K562 (cell line): ENCODE results near the gene PHKG1.

ENCODE experiments used
- EZH2 ChIP-seq: IDR thresholded peaks from 2 replicates; pipeline ENCODE4 v1.6.1; 2012; ENCODE audit warnings: low read depth, mild to moderate bottlenecking, inconsistent platforms, low read length, borderline replicate concordance
- GABPA ChIP-seq: fragments of 200-800 bp; sonication (Bioruptor generic); conservative IDR thresholded peaks from 2 replicates; pipeline ENCODE4 v1.6.1; 2016; ENCODE audit warnings: low read depth, missing genetic modification characterization, missing compliant biosample characterization
- HDAC2 ChIP-seq: fragments of 450-650 bp; IDR thresholded peaks from 2 replicates; pipeline ENCODE4 v1.6.1; 2016; ENCODE audit warnings: mild to moderate bottlenecking
- RBM39 ChIP-seq: fragments of 200-400 bp; formaldehyde crosslinking; optimal IDR thresholded peaks from 2 replicates; pipeline ENCODE3; 2018; ENCODE audit warnings: low read depth, low read length
- RUNX1 ChIP-seq: sonication (generic); IDR thresholded peaks from 2 replicates; pipeline ENCODE4 v1.6.1; 2016; ENCODE audit warnings: antibody characterized with exemption, low read depth
- ZBTB1 ChIP-seq: sonication (generic); formaldehyde crosslinking; IDR thresholded peaks from 2 replicates; pipeline ENCODE4 v1.8.1; 2023; ENCODE audit warnings: missing genetic modification reagents, low read depth, mild to moderate bottlenecking, borderline replicate concordance
- TF ChIP-seq, protein P1 (sequence below): sonication (generic); formaldehyde crosslinking; IDR thresholded peaks from 2 replicates; pipeline ENCODE4 v1.8.0; 2022; ENCODE audit warnings: mild to moderate bottlenecking, missing genetic modification reagents
- TF ChIP-seq, protein P2 (sequence below), 3 experiments: fragments of 200-800 bp in 1 of 3; sonication (Bioruptor generic) in 1 of 3; sonication (generic) in 1 of 3; formaldehyde crosslinking in 1 of 3; IDR thresholded peaks; 2 replicates each; pipeline versions ENCODE4 v1.6.1 to v1.8.0; 2016 to 2022; ENCODE audit warnings: mild to moderate bottlenecking in 2 of 3, missing compliant biosample characterization in 2 of 3, missing genetic modification characterization in 2 of 3, missing genetic modification reagents in 1 of 3
- TF ChIP-seq, protein P3 (sequence below): sonication (generic); formaldehyde crosslinking; IDR thresholded peaks from 2 replicates; pipeline ENCODE4 v1.8.1; 2023; ENCODE audit warnings: missing genetic modification reagents, mild to moderate bottlenecking, borderline replicate concordance
- TF ChIP-seq, protein P4 (sequence below), 3 experiments: IDR thresholded peaks in 2 of 3; conservative IDR thresholded peaks in 1 of 3; 2 replicates each; pipeline ENCODE4 v1.5.1; 2011 to 2012; ENCODE audit warnings: low read length in 3 of 3, mild to moderate bottlenecking in 3 of 3, control low read depth in 2 of 3, improper control_type of control experiment in 1 of 3, inconsistent platforms in 1 of 3, low read depth in 1 of 3, mixed read lengths in 1 of 3, moderate library complexity in 1 of 3; ENCODE audit not compliant: insufficient read depth in 2 of 3

DNA sequence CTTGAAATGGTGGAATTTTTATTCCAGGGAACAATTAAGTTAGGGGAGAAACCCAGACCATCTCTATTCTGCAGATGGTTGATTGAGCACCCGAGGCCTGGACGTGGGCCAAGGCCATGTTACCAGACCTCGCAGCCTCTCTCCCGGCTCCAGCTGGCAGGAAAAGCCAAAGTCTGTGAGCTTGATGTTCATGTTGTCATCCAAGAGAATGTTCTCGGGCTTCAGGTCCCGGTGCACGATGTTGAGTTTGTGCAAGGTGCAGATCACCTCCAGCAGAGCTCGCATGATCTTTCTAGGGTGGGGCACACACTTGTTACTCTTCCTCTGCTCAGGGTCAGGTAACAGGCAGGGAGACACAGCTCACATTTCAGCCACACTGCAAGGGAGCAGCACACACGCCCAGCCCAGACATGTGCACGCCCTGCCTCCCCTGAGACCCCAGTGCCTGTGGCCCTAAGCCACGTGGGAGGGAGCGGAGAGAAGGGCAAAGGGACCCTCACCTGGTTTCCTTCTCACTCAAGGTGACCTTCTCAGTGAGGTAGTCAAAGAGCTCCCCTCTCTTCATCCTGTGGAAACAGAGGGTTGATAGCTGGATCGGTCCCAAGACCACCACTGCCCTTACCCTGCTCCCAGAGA is 9.5 kb downstream of the PHKG1 start:
- TF ChIP-seq, protein P1, sequence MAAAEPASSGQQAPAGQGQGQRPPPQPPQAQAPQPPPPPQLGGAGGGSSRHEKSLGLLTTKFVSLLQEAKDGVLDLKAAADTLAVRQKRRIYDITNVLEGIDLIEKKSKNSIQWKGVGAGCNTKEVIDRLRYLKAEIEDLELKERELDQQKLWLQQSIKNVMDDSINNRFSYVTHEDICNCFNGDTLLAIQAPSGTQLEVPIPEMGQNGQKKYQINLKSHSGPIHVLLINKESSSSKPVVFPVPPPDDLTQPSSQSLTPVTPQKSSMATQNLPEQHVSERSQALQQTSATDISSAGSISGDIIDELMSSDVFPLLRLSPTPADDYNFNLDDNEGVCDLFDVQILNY (CRISPR knock-in tag): no peak
- no peak for TF ChIP-seq GABPA (tag)
- no peak for TF ChIP-seq HDAC2
- TF ChIP-seq RUNX1: no peak
- TF ChIP-seq ZBTB1: no peak
- TF ChIP-seq, protein P2, sequence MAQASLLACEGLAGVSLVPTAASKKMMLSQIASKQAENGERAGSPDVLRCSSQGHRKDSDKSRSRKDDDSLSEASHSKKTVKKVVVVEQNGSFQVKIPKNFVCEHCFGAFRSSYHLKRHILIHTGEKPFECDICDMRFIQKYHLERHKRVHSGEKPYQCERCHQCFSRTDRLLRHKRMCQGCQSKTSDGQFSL (CRISPR knock-in tag; IDR thresholded peaks at IDR 0.05): no peak
- TF ChIP-seq, protein P2 (tag; IDR thresholded peaks at IDR 0.05): no peak
- no peak for TF ChIP-seq EZH2
- TF ChIP-seq RBM39: no peak
- TF ChIP-seq, protein P3, sequence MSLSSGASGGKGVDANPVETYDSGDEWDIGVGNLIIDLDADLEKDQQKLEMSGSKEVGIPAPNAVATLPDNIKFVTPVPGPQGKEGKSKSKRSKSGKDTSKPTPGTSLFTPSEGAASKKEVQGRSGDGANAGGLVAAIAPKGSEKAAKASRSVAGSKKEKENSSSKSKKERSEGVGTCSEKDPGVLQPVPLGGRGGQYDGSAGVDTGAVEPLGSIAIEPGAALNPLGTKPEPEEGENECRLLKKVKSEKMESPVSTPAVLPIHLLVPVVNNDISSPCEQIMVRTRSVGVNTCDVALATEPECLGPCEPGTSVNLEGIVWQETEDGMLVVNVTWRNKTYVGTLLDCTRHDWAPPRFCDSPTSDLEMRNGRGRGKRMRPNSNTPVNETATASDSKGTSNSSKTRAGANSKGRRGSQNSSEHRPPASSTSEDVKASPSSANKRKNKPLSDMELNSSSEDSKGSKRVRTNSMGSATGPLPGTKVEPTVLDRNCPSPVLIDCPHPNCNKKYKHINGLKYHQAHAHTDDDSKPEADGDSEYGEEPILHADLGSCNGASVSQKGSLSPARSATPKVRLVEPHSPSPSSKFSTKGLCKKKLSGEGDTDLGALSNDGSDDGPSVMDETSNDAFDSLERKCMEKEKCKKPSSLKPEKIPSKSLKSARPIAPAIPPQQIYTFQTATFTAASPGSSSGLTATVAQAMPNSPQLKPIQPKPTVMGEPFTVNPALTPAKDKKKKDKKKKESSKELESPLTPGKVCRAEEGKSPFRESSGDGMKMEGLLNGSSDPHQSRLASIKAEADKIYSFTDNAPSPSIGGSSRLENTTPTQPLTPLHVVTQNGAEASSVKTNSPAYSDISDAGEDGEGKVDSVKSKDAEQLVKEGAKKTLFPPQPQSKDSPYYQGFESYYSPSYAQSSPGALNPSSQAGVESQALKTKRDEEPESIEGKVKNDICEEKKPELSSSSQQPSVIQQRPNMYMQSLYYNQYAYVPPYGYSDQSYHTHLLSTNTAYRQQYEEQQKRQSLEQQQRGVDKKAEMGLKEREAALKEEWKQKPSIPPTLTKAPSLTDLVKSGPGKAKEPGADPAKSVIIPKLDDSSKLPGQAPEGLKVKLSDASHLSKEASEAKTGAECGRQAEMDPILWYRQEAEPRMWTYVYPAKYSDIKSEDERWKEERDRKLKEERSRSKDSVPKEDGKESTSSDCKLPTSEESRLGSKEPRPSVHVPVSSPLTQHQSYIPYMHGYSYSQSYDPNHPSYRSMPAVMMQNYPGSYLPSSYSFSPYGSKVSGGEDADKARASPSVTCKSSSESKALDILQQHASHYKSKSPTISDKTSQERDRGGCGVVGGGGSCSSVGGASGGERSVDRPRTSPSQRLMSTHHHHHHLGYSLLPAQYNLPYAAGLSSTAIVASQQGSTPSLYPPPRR (CRISPR knock-in tag): no peak
- TF ChIP-seq, protein P4, sequence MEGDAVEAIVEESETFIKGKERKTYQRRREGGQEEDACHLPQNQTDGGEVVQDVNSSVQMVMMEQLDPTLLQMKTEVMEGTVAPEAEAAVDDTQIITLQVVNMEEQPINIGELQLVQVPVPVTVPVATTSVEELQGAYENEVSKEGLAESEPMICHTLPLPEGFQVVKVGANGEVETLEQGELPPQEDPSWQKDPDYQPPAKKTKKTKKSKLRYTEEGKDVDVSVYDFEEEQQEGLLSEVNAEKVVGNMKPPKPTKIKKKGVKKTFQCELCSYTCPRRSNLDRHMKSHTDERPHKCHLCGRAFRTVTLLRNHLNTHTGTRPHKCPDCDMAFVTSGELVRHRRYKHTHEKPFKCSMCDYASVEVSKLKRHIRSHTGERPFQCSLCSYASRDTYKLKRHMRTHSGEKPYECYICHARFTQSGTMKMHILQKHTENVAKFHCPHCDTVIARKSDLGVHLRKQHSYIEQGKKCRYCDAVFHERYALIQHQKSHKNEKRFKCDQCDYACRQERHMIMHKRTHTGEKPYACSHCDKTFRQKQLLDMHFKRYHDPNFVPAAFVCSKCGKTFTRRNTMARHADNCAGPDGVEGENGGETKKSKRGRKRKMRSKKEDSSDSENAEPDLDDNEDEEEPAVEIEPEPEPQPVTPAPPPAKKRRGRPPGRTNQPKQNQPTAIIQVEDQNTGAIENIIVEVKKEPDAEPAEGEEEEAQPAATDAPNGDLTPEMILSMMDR (IDR thresholded peaks at IDR 0.05 in 2 of 3, conservative IDR thresholded peaks at IDR 0.05 in 1 of 3; ENCODE audit: insufficient read depth in 2 of 3, low read depth in 1 of 3, low read length in 3 of 3): no peak
